ENCODE data around the gene GET3.

The GET3 gene

DNA sequence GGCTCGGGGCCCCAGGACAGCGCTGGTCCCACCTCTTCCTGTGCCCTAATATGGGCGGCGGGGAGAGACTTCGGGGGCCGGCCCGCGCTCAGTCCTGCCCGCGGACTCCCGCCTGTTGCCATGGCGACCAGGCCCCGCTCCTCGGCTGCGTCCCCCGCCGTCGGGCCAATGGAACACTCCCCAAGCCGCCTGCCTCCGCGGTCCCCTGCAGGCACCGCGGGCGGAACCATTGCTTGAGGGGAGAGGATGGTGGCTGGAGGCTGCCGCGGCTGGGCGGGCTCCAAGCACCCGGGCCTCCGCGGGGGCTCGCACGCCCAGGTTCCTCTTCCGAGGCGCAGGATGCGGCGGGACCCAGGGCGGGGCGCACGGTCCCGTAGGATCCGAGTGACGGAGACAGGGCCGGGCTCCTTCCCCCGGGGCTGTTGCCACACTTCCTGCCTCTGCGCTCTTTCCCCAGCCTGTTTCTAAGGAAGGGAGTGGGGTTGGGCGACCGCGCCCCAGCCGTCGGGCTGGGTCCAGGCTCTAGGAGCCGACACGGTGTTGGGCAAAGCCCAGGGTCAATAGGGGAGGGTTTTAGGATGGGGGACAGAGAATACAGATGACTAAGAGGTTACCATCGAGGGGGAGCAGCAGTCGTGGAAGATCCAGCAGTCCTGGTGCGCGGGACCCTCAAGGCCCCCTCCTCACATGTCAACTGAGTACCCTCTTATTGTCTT lies 52.8 kb downstream of the GET3 start:
- TF ChIP-seq ZNF274 (IDR thresholded peaks at IDR 0.05; ENCODE audit: low read depth, low read length) = no peak
- no peak for TF ChIP-seq YY1 (IDR thresholded peaks at IDR 0.05; ENCODE audit: insufficient read depth, insufficient read length)
- no peak for TF ChIP-seq SUZ12 (IDR thresholded peaks at IDR 0.05; ENCODE audit: extremely low read depth, insufficient read depth, insufficient read length)
- H3K4me1 ChIP-seq (ENCODE audit: insufficient read depth, insufficient read length) = peaks cover 30% of the 10 kb centered on the region
- H3K4me3 ChIP-seq (ENCODE audit: insufficient read length, low read depth) = peak overlapping the region; percentile 50
- peaks cover 25% of the 10 kb centered on the region for H3K27me3 ChIP-seq (ENCODE audit: insufficient read depth, insufficient read length)
- DNase-seq (ENCODE audit: low read depth, low spot score) = peak; percentile 90
- peak overlapping the region; percentile 80 for H3K9ac ChIP-seq (ENCODE audit: insufficient read length, low read depth)
- no peaks in the 10 kb centered on the region for H3K9me3 ChIP-seq (ENCODE audit: insufficient read depth, low read length)
- peaks cover 2% of the 10 kb centered on the region for H3K36me3 ChIP-seq (ENCODE audit: insufficient read depth, insufficient read length, low read length)

DNA sequence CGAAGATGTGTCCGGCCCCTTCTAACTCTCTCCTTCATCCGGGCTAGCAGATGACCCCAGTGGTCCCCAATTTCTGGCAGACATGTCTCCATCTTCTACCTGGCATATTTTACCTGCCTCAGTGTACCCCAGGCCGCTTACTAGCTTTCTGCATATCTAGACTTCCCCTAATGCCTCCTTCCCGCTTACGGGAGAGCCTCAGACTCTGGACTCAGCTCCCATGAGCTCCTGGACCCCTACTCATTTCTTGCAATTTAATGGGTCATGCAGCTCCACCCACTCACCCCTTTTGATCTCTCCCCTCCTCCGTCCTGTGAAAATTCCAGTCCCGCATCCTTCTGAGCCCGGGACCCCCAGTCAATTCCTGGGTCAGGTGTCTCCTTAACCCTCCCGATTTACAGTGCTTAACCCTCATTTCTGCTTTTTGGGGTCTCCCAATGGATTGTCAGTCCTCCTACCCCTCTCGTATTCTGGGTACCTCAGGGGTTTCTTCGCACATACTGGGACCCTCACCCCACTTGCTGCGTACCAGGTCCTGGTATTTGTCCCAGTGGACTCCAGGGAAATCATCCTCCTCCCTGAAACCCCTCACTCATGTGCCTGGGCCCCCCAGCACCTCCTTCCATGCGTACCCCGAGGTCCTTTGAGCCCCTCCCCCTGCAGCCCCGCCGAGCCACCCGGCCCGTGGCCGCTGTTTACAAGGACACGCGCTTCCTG lies 53.5 kb downstream of the GET3 start:
- no peak for DNase-seq (ENCODE audit: low read depth, low spot score)
- Histone ChIP-seq H3K27me3 (ENCODE audit: insufficient read depth, insufficient read length) (peaks cover 25% of the 10 kb centered on the region), H3K9ac (ENCODE audit: insufficient read length, low read depth) (peak overlapping the region; percentile 80), H3K9me3 (ENCODE audit: insufficient read depth, low read length) (no peaks in the 10 kb centered on the region), H3K4me3 (ENCODE audit: insufficient read length, low read depth) (peak overlapping the region; percentile 50), H3K4me1 (ENCODE audit: insufficient read depth, insufficient read length) (peaks cover 30% of the 10 kb centered on the region), H3K36me3 (ENCODE audit: insufficient read depth, insufficient read length, low read length) (peaks cover 2% of the 10 kb centered on the region)
- no peak for TF ChIP-seq SUZ12 (IDR thresholded peaks at IDR 0.05; ENCODE audit: extremely low read depth, insufficient read depth, insufficient read length)
- no peak for TF ChIP-seq YY1 (IDR thresholded peaks at IDR 0.05; ENCODE audit: insufficient read depth, insufficient read length)
- no peak for TF ChIP-seq ZNF274 (IDR thresholded peaks at IDR 0.05; ENCODE audit: low read depth, low read length)

DNA sequence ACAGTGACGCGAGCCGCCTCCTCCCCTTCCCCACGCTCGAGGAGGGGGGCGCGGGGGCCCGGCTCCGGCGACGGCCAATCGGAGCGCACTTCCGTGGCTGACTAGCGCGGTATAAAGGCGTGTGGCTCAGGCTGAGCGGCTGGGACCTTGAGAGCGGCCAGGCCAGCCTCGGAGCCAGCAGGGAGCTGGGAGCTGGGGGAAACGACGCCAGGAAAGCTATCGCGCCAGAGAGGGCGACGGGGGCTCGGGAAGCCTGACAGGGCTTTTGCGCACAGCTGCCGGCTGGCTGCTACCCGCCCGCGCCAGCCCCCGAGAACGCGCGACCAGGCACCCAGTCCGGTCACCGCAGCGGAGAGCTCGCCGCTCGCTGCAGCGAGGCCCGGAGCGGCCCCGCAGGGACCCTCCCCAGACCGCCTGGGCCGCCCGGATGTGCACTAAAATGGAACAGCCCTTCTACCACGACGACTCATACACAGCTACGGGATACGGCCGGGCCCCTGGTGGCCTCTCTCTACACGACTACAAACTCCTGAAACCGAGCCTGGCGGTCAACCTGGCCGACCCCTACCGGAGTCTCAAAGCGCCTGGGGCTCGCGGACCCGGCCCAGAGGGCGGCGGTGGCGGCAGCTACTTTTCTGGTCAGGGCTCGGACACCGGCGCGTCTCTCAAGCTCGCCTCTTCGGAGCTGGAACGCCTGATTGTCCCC lies 54.2 kb downstream of the GET3 start, which contains the start of gene JUNB:
TSS of gene JUNB (plus strand) at position 142 of the 706 bp plus-strand sequence. CDS start at position 428, 286 bp downstream.
- H3K4me3 ChIP-seq (ENCODE audit: insufficient read length, low read depth) = peak within 1 kb of the TSS; percentile 72
- peaks cover 25% of the 10 kb centered on the region for H3K27me3 ChIP-seq (ENCODE audit: insufficient read depth, insufficient read length)
- H3K9ac ChIP-seq (ENCODE audit: insufficient read length, low read depth) = peak within 1 kb of the TSS; percentile 95
- TF ChIP-seq SUZ12 (IDR thresholded peaks at IDR 0.05; ENCODE audit: extremely low read depth, insufficient read depth, insufficient read length) (no peak), ZNF274 (IDR thresholded peaks at IDR 0.05; ENCODE audit: low read depth, low read length) (no peak), YY1 (IDR thresholded peaks at IDR 0.05; ENCODE audit: insufficient read depth, insufficient read length) (no peak)
- H3K9me3 ChIP-seq (ENCODE audit: insufficient read depth, low read length) = no peaks in the 10 kb centered on the region
- peaks cover 25% of the 10 kb centered on the region for H3K4me1 ChIP-seq (ENCODE audit: insufficient read depth, insufficient read length)
- H3K36me3 ChIP-seq (ENCODE audit: insufficient read depth, insufficient read length, low read length) = peaks cover 2% of the 10 kb centered on the region
- no peak for DNase-seq (ENCODE audit: low read depth, low spot score)

DNA sequence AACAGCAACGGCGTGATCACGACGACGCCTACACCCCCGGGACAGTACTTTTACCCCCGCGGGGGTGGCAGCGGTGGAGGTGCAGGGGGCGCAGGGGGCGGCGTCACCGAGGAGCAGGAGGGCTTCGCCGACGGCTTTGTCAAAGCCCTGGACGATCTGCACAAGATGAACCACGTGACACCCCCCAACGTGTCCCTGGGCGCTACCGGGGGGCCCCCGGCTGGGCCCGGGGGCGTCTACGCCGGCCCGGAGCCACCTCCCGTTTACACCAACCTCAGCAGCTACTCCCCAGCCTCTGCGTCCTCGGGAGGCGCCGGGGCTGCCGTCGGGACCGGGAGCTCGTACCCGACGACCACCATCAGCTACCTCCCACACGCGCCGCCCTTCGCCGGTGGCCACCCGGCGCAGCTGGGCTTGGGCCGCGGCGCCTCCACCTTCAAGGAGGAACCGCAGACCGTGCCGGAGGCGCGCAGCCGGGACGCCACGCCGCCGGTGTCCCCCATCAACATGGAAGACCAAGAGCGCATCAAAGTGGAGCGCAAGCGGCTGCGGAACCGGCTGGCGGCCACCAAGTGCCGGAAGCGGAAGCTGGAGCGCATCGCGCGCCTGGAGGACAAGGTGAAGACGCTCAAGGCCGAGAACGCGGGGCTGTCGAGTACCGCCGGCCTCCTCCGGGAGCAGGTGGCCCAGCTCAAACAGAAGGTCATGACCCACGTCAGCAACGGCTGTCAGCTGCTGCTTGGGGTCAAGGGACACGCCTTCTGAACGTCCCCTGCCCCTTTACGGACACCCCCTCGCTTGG lies 55.0 kb downstream of the GET3 start:
- Histone ChIP-seq H3K4me3 (ENCODE audit: insufficient read length, low read depth) (peak overlapping the region; percentile 72), H3K27me3 (ENCODE audit: insufficient read depth, insufficient read length) (peaks cover 25% of the 10 kb centered on the region), H3K9ac (ENCODE audit: insufficient read length, low read depth) (peak overlapping the region; percentile 95), H3K36me3 (ENCODE audit: insufficient read depth, insufficient read length, low read length) (peaks cover 8% of the 10 kb centered on the region), H3K4me1 (ENCODE audit: insufficient read depth, insufficient read length) (peaks cover 22% of the 10 kb centered on the region), H3K9me3 (ENCODE audit: insufficient read depth, low read length) (no peaks in the 10 kb centered on the region)
- TF ChIP-seq ZNF274 (IDR thresholded peaks at IDR 0.05; ENCODE audit: low read depth, low read length) (no peak), SUZ12 (IDR thresholded peaks at IDR 0.05; ENCODE audit: extremely low read depth, insufficient read depth, insufficient read length) (no peak), YY1 (IDR thresholded peaks at IDR 0.05; ENCODE audit: insufficient read depth, insufficient read length) (no peak)
- no peak for DNase-seq (ENCODE audit: low read depth, low spot score)

DNA sequence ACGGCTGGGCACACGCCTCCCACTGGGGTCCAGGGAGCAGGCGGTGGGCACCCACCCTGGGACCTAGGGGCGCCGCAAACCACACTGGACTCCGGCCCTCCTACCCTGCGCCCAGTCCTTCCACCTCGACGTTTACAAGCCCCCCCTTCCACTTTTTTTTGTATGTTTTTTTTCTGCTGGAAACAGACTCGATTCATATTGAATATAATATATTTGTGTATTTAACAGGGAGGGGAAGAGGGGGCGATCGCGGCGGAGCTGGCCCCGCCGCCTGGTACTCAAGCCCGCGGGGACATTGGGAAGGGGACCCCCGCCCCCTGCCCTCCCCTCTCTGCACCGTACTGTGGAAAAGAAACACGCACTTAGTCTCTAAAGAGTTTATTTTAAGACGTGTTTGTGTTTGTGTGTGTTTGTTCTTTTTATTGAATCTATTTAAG lies 55.6 kb downstream of the GET3 start:
- Histone ChIP-seq H3K4me1 (ENCODE audit: insufficient read depth, insufficient read length) (peaks cover 22% of the 10 kb centered on the region), H3K27me3 (ENCODE audit: insufficient read depth, insufficient read length) (peaks cover 25% of the 10 kb centered on the region), H3K4me3 (ENCODE audit: insufficient read length, low read depth) (peak overlapping the region; percentile 72), H3K36me3 (ENCODE audit: insufficient read depth, insufficient read length, low read length) (peaks cover 8% of the 10 kb centered on the region), H3K9ac (ENCODE audit: insufficient read length, low read depth) (peak overlapping the region; percentile 95), H3K9me3 (ENCODE audit: insufficient read depth, low read length) (no peaks in the 10 kb centered on the region)
- no peak for TF ChIP-seq ZNF274 (IDR thresholded peaks at IDR 0.05; ENCODE audit: low read depth, low read length)
- no peak for TF ChIP-seq YY1 (IDR thresholded peaks at IDR 0.05; ENCODE audit: insufficient read depth, insufficient read length)
- TF ChIP-seq SUZ12 (IDR thresholded peaks at IDR 0.05; ENCODE audit: extremely low read depth, insufficient read depth, insufficient read length) = no peak
- DNase-seq (ENCODE audit: low read depth, low spot score) = no peak

DNA sequence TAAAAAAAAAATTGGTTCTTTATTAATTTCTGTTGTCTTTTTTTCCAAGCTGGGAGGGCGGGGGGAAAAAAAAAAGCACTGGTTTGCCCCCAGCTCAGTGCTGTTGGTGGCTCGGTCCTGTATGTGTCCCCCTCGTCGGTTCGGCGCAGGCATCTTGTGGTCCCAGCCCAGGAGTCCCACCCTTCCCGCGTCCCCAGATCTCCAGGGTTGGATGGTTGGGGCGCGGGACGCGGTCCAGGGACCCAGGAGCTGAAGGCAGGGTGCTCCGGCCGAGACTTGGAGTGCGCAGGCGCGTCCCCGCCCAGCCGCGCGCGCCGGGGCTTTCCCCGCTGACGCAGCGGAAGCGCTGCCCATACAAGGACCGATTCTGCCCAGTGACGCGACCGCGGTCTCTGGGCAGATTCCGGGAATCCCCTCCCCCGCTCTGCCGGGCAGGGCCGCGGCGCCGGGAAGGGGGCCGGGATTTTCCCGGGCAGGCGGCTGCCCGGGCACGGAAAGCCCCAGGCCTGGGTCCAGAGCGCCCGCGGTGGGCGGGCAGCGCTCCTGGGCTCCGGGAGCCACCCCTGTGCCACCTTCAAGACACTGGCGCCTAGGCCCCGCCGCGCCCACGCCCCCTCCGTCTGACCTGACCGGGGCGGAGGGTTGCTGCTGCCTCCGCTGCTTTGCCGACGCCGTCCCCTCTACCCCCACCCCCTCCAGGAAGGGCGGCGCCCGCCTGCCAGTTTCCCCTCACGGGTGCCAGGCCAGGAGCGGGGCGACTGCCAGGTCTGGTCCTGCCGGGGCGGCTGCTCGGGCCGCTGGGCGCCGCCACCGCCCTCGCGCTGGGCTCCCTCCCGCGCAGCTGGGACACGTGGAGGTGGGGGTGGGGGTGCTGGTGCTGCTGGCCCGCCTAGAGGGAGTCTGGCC lies 56.2 kb downstream of the GET3 start:
- TF ChIP-seq ZNF274 (IDR thresholded peaks at IDR 0.05; ENCODE audit: low read depth, low read length) = no peak
- TF ChIP-seq SUZ12 (IDR thresholded peaks at IDR 0.05; ENCODE audit: extremely low read depth, insufficient read depth, insufficient read length) = no peak
- TF ChIP-seq YY1 (IDR thresholded peaks at IDR 0.05; ENCODE audit: insufficient read depth, insufficient read length) = no peak
- peak overlapping the region; percentile 95 for H3K9ac ChIP-seq (ENCODE audit: insufficient read length, low read depth)
- no peaks in the 10 kb centered on the region for H3K9me3 ChIP-seq (ENCODE audit: insufficient read depth, low read length)
- peaks cover 19% of the 10 kb centered on the region for H3K4me1 ChIP-seq (ENCODE audit: insufficient read depth, insufficient read length)
- DNase-seq (ENCODE audit: low read depth, low spot score) = peak; percentile 85
- peaks cover 25% of the 10 kb centered on the region for H3K27me3 ChIP-seq (ENCODE audit: insufficient read depth, insufficient read length)
- peaks cover 8% of the 10 kb centered on the region for H3K36me3 ChIP-seq (ENCODE audit: insufficient read depth, insufficient read length, low read length)
- peak overlapping the region; percentile 72 for H3K4me3 ChIP-seq (ENCODE audit: insufficient read length, low read depth)
